ENCODE measurements around the gene STX2. TPM values are rescaled to one million over a fixed set of nuclear protein-coding genes. Genes with fewer than 3 reads are reported as not detected.

The STX2 gene
- polyA plus RNA-seq, 1 donor (not counting 4 experiments of a cell fraction or from before 2014, with no cell fraction given) = 24.1 TPM

GRCh38 chr12:130768120-130768519, 70.9 kb downstream of the STX2 start:
- peak overlapping the region; percentile 16 for H3K27ac ChIP-seq (ENCODE audit: control insufficient read depth, insufficient read depth, low read length)
- FAIRE-seq = peak; percentile 100

GRCh38 chr12:130766470-130766869, 72.6 kb downstream of the STX2 start:
- Histone ChIP-seq H3K27me3 (ENCODE audit: control insufficient read depth, extremely low read depth, insufficient read depth, low read length) (peaks cover under 1% of the 10 kb centered on the region), H3K4me1 (ENCODE audit: control insufficient read depth, extremely low read depth, insufficient read depth, low read length) (peaks cover 14% of the 10 kb centered on the region), H2AFZ (ENCODE audit: control insufficient read depth, low read length) (no peak overlapping the region), H4K20me1 (ENCODE audit: control insufficient read depth, extremely low read depth, insufficient read depth, low read length) (no peaks in the 10 kb centered on the region), H3K4me2 (ENCODE audit: control insufficient read depth, extremely low read depth, insufficient read depth, low read depth, low read length) (no peak overlapping the region), H3K36me3 (ENCODE audit: control insufficient read depth in 2 of 2, extremely low read depth in 1 of 2, insufficient read depth in 2 of 2, low read length in 2 of 2) (no peaks in the 10 kb centered on the region), H3K79me2 (ENCODE audit: control insufficient read depth, insufficient read depth, low read length) (no peaks in the 10 kb centered on the region), H3K9me3 (ENCODE audit: control insufficient read depth, low read depth, low read length) (peaks cover 17% of the 10 kb centered on the region), H3K27ac (ENCODE audit: control insufficient read depth, insufficient read depth, low read length) (no peak overlapping the region), H3K9ac (ENCODE audit: control insufficient read depth, extremely low read depth, insufficient read depth, low read length) (no peak overlapping the region), H3K4me3 (ENCODE audit: control insufficient read depth in 2 of 3, extremely low read depth in 1 of 3, insufficient read depth in 2 of 3, low read depth in 1 of 3, low read length in 3 of 3) (no peak overlapping the region), H3K9me1 (ENCODE audit: control insufficient read depth, extremely low read depth, insufficient read depth, low read length) (no peaks in the 10 kb centered on the region)
- dilution Hi-C loops (cut with MboI; ENCODE audit: extremely low pct_ligation_motif_present, low sequenced_read_pairs) = no loop called here
- FAIRE-seq (no peak), DNase-seq (ENCODE audit: low read depth, low spot score) (no peak)
- TF ChIP-seq EZH2 (IDR thresholded peaks at IDR 0.05; ENCODE audit: low read length) (no peak), CTCF (optimal IDR thresholded peaks at IDR 0.05 in 1 of 3, IDR thresholded peaks at IDR 0.05 in 1 of 3, conservative IDR thresholded peaks at IDR 0.05 in 1 of 3; ENCODE audit: extremely low read depth in 1 of 3, insufficient read depth in 2 of 3, low read length in 3 of 3) (no peak)

More at GRCh38 chr12:130768120-130768519, 70.9 kb downstream of the STX2 start:
- H3K9me1 ChIP-seq (ENCODE audit: control insufficient read depth, extremely low read depth, insufficient read depth, low read length) = no peaks in the 10 kb centered on the region
- no peaks in the 10 kb centered on the region for H4K20me1 ChIP-seq (ENCODE audit: control insufficient read depth, extremely low read depth, insufficient read depth, low read length)
- dilution Hi-C loops (cut with MboI; ENCODE audit: extremely low pct_ligation_motif_present, low sequenced_read_pairs) = no loop called here
- peaks cover 17% of the 10 kb centered on the region for H3K9me3 ChIP-seq (ENCODE audit: control insufficient read depth, low read depth, low read length)
- H3K36me3 ChIP-seq (ENCODE audit: control insufficient read depth in 2 of 2, extremely low read depth in 1 of 2, insufficient read depth in 2 of 2, low read length in 2 of 2) = no peaks in the 10 kb centered on the region
- peaks cover 12% of the 10 kb centered on the region for H3K4me1 ChIP-seq (ENCODE audit: control insufficient read depth, extremely low read depth, insufficient read depth, low read length)
- peak overlapping the region in 1 of 3 experiments; percentile 37 for H3K4me3 ChIP-seq (ENCODE audit: control insufficient read depth in 2 of 3, extremely low read depth in 1 of 3, insufficient read depth in 2 of 3, low read depth in 1 of 3, low read length in 3 of 3)
- H3K27me3 ChIP-seq (ENCODE audit: control insufficient read depth, extremely low read depth, insufficient read depth, low read length) = no peaks in the 10 kb centered on the region
- H2AFZ ChIP-seq (ENCODE audit: control insufficient read depth, low read length) = peak overlapping the region; percentile 46
- peak; percentile 80 for DNase-seq (ENCODE audit: low read depth, low spot score)
- peak overlapping the region; percentile 69 for H3K4me2 ChIP-seq (ENCODE audit: control insufficient read depth, extremely low read depth, insufficient read depth, low read depth, low read length)
- TF ChIP-seq CTCF (optimal IDR thresholded peaks at IDR 0.05 in 1 of 3, IDR thresholded peaks at IDR 0.05 in 1 of 3, conservative IDR thresholded peaks at IDR 0.05 in 1 of 3; ENCODE audit: extremely low read depth in 1 of 3, insufficient read depth in 2 of 3, low read length in 3 of 3) (no peak), EZH2 (IDR thresholded peaks at IDR 0.05; ENCODE audit: low read length) (no peak)
- H3K79me2 ChIP-seq (ENCODE audit: control insufficient read depth, insufficient read depth, low read length) = no peaks in the 10 kb centered on the region
- peak overlapping the region; percentile 39 for H3K9ac ChIP-seq (ENCODE audit: control insufficient read depth, extremely low read depth, insufficient read depth, low read length)
